ENCODE measurements around the gene PEA15. TPM values are rescaled to one million over a fixed set of nuclear protein-coding genes. Genes with fewer than 3 reads are reported as not detected.

The PEA15 gene
- total RNA-seq, 1 experiment from 2014 or later: 56.3 TPM

DNA sequence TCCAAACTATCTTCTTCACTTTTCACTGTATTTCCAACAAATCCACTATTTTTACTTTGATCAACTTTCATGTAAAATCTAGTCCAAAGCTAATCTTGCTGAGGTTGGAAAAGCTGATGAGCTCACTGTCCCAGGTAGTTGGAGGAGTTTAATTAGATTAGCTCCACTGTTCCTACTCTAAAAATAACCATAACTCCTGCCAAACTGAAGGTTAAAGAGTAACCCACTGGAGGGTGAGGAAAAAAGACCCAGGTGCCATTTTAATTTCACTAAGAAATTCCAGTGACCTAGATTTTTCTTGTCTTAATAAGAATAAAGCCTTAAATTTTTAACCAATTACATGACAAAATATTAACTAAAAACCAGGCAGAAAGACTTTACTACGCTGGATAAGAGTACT is 41.9 kb downstream of the PEA15 start (continued):
- TF ChIP-seq, protein P1, sequence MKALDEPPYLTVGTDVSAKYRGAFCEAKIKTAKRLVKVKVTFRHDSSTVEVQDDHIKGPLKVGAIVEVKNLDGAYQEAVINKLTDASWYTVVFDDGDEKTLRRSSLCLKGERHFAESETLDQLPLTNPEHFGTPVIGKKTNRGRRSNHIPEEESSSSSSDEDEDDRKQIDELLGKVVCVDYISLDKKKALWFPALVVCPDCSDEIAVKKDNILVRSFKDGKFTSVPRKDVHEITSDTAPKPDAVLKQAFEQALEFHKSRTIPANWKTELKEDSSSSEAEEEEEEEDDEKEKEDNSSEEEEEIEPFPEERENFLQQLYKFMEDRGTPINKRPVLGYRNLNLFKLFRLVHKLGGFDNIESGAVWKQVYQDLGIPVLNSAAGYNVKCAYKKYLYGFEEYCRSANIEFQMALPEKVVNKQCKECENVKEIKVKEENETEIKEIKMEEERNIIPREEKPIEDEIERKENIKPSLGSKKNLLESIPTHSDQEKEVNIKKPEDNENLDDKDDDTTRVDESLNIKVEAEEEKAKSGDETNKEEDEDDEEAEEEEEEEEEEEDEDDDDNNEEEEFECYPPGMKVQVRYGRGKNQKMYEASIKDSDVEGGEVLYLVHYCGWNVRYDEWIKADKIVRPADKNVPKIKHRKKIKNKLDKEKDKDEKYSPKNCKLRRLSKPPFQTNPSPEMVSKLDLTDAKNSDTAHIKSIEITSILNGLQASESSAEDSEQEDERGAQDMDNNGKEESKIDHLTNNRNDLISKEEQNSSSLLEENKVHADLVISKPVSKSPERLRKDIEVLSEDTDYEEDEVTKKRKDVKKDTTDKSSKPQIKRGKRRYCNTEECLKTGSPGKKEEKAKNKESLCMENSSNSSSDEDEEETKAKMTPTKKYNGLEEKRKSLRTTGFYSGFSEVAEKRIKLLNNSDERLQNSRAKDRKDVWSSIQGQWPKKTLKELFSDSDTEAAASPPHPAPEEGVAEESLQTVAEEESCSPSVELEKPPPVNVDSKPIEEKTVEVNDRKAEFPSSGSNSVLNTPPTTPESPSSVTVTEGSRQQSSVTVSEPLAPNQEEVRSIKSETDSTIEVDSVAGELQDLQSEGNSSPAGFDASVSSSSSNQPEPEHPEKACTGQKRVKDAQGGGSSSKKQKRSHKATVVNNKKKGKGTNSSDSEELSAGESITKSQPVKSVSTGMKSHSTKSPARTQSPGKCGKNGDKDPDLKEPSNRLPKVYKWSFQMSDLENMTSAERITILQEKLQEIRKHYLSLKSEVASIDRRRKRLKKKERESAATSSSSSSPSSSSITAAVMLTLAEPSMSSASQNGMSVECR (CRISPR knock-in tag; IDR thresholded peaks at IDR 0.05; ENCODE audit: borderline replicate concordance): no peak
- TF ChIP-seq ZNF416 (CRISPR knock-in tag; IDR thresholded peaks at IDR 0.05): no peak

DNA sequence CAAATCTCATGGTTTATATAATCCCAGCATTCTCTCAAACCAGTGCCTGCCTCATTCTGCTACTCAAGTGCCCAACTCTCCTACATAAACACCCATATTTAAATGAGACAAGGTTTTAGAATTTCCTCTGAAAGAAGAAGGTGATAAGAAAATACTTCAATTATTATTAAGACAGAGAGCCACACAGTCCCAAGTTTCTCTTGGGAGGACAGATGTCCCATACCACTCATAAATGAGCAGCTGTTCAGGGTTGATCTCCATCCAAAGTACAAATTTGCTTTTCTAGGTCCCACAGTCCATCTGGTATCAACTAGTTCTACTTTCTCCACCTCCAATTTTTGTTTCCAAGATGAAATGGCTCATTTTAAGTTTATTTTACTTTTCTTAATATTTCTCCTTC is 45.8 kb downstream of the PEA15 start:
- peaks cover 6% of the 10 kb centered on the region for H3K4me1 Mint-ChIP-seq
- no peaks in the 10 kb centered on the region for H3K27me3 Mint-ChIP-seq (ENCODE audit: low read depth)
- no peak for DNase-seq (ENCODE audit: low spot score)
- no peaks in the 10 kb centered on the region for H3K9me3 Mint-ChIP-seq
- no peak for ATAC-seq
- CTCF ChIA-PET: interaction anchor here (1.8 to 3.1 kb wide), 10 partner anchors 13 to 205 kb away, joined by 5 to 109 read pairs (median 40); partner anchors contain the start of genes CASQ1, DCAF8 and PEX19
- POLR2A ChIA-PET: interaction anchor here (1.3 kb wide), 1 partner anchor 10 kb away, joined by 3 read pairs; no protein-coding TSS in a partner anchor
- H3K27ac Mint-ChIP-seq: peak overlapping the region; percentile 60; the same call in 1 of the 2 replicates
- no peak for TF ChIP-seq FOXJ3 (CRISPR knock-in tag; IDR thresholded peaks at IDR 0.05; ENCODE audit: borderline replicate concordance)
- TF ChIP-seq ZNF423 (CRISPR knock-in tag; IDR thresholded peaks at IDR 0.05): no peak
- TF ChIP-seq ELF4 (CRISPR knock-in tag; IDR thresholded peaks at IDR 0.05; ENCODE audit: low read depth): no peak
- TF ChIP-seq HMGA2 (CRISPR knock-in tag; IDR thresholded peaks at IDR 0.05): no peak
- TF ChIP-seq, protein P2, sequence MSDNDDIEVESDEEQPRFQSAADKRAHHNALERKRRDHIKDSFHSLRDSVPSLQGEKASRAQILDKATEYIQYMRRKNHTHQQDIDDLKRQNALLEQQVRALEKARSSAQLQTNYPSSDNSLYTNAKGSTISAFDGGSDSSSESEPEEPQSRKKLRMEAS (CRISPR knock-in tag; IDR thresholded peaks at IDR 0.05): no peak
- TF ChIP-seq, protein P3, sequence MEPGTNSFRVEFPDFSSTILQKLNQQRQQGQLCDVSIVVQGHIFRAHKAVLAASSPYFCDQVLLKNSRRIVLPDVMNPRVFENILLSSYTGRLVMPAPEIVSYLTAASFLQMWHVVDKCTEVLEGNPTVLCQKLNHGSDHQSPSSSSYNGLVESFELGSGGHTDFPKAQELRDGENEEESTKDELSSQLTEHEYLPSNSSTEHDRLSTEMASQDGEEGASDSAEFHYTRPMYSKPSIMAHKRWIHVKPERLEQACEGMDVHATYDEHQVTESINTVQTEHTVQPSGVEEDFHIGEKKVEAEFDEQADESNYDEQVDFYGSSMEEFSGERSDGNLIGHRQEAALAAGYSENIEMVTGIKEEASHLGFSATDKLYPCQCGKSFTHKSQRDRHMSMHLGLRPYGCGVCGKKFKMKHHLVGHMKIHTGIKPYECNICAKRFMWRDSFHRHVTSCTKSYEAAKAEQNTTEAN (CRISPR knock-in tag; IDR thresholded peaks at IDR 0.05): no peak
- no peak for TF ChIP-seq CREM (CRISPR knock-in tag; IDR thresholded peaks at IDR 0.05)
- no peak for TF ChIP-seq OVOL2 (CRISPR knock-in tag; IDR thresholded peaks at IDR 0.05; ENCODE audit: borderline replicate concordance)
- TF ChIP-seq RORB (CRISPR knock-in tag; IDR thresholded peaks at IDR 0.05): no peak
- TF ChIP-seq SOX15 (CRISPR knock-in tag; IDR thresholded peaks at IDR 0.05): no peak
- TF ChIP-seq RELA (CRISPR knock-in tag; IDR thresholded peaks at IDR 0.05; ENCODE audit: borderline replicate concordance): no peak
- no peak for TF ChIP-seq JAZF1 (CRISPR knock-in tag; IDR thresholded peaks at IDR 0.05)
- no peak for TF ChIP-seq ZNF396 (CRISPR knock-in tag; IDR thresholded peaks at IDR 0.05; ENCODE audit: borderline replicate concordance)
- TF ChIP-seq FOXP1 (CRISPR knock-in tag; IDR thresholded peaks at IDR 0.05; ENCODE audit: borderline replicate concordance): no peak
- H3K4me3 Mint-ChIP-seq: no peak overlapping the region
- H3K36me3 Mint-ChIP-seq: peaks cover 6% of the 10 kb centered on the region

DNA sequence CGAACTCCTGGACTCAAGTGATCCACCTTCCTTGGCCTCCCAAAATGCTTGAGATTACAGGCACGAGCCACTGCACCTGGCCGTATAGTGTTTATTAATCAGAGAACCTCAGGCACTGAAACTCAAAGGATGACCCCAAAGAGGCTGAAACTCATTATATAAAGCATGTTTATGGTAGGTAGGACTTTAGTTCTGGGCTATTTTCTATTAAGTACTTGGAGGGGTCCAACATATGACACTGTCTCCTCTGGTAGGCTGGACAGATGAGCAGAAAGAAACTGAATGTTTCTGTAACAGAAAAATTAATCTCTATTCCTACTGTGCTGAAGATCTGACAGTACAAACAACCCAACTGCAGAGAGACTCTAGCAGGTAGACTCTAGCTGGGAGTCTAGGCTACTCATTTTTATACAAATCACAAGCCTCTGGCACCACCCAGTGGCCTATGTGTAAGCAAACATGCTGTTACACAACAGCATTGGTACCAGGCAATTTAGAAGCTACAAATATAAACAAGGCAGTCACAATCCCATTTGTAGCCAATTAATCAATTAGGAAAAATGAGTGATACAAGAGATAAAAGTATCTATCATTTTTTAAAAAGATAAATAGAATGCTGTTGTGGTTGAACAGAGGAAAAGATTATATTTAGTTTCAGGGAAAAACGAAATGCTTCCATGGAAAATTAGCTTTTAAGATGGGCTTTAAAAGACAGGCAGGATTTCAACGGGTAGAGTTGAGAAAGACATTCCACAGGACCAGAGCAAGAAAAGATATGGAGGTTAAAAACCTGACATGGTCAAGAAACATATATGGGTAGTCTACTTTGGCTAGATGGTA is 46.7 kb downstream of the PEA15 start:
- POLR2A ChIA-PET: interaction anchor here (0.8 to 1.5 kb wide), 7 partner anchors 9 to 154 kb away, joined by 3 to 6 read pairs (median 3); partner anchors contain the start of genes DCAF8 and IGSF8
- peak; percentile 63 for DNase-seq (ENCODE audit: low spot score)
- ATAC-seq: peak; percentile 99
- H3K4me1 Mint-ChIP-seq: peaks cover 6% of the 10 kb centered on the region
- CTCF ChIA-PET: interaction anchor here (0.6 to 3.1 kb wide), 74 partner anchors 11 to 295 kb away, joined by 3 to 109 read pairs (median 6); partner anchors contain the start of genes ATP1A2, CASQ1, COPA and DCAF8
- TF ChIP-seq, protein P4, sequence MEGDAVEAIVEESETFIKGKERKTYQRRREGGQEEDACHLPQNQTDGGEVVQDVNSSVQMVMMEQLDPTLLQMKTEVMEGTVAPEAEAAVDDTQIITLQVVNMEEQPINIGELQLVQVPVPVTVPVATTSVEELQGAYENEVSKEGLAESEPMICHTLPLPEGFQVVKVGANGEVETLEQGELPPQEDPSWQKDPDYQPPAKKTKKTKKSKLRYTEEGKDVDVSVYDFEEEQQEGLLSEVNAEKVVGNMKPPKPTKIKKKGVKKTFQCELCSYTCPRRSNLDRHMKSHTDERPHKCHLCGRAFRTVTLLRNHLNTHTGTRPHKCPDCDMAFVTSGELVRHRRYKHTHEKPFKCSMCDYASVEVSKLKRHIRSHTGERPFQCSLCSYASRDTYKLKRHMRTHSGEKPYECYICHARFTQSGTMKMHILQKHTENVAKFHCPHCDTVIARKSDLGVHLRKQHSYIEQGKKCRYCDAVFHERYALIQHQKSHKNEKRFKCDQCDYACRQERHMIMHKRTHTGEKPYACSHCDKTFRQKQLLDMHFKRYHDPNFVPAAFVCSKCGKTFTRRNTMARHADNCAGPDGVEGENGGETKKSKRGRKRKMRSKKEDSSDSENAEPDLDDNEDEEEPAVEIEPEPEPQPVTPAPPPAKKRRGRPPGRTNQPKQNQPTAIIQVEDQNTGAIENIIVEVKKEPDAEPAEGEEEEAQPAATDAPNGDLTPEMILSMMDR (IDR thresholded peaks at IDR 0.05): peak; percentile 37; the same call in 1 of the 2 replicates
- no peak for TF ChIP-seq KAT7 (CRISPR knock-in tag; IDR thresholded peaks at IDR 0.05; ENCODE audit: borderline replicate concordance)
- H3K27ac Mint-ChIP-seq: peak overlapping the region; percentile 91
- H3K9me3 Mint-ChIP-seq: no peaks in the 10 kb centered on the region
- peaks cover 6% of the 10 kb centered on the region for H3K36me3 Mint-ChIP-seq
- H3K4me3 Mint-ChIP-seq: no peak overlapping the region
- no peaks in the 10 kb centered on the region for H3K27me3 Mint-ChIP-seq (ENCODE audit: low read depth)
